Measurements from ENCODE around the gene NPAS3. TPM values are rescaled to one million over a fixed set of nuclear protein-coding genes. Genes with fewer than 3 reads are reported as not detected.

Gene NPAS3
- total and polyA plus RNA-seq, 2 donors (not counting 1 experiment from before 2014, with no cell fraction given) = 0.10 to 0.50 TPM

DNA sequence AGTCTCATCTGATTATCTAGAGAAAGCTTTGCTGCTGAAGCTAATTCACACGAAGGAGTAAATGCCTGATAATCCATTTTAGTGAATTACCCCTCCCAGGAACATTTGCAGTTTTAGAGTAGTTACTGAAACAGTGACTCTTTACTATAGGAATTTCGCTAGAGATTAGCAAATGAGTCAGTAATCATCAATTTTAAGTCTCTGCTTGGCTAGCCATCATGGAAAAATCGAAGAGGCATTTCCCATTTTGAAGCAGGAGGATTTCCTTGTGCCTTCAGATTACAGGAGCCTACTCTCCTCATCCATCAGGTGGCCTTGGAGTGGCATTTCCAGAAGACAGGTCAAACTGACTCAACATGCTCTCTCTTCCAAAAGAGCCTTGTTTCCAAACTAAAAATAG, 857.7 kb downstream of the NPAS3 start:
- Histone ChIP-seq H3K4me2 (ENCODE audit: extremely low read depth, insufficient read depth, low read length) (no peak overlapping the region), H2AFZ (ENCODE audit: low read length) (no peak overlapping the region), H3K9ac (ENCODE audit: insufficient read depth, low read length) (no peak overlapping the region), H3K4me3 (replicated peaks in 1 of 4; ENCODE audit: control extremely low read depth in 1 of 4, insufficient read depth in 1 of 4, low read depth in 3 of 4, low read length in 4 of 4) (no peak overlapping the region), H3K79me2 (ENCODE audit: control insufficient read depth, insufficient read depth, low read length) (no peaks in the 10 kb centered on the region), H3K4me1 (ENCODE audit: control insufficient read depth, extremely low read depth, insufficient read depth, low read length) (no peaks in the 10 kb centered on the region), H3K27me3 (ENCODE audit: control insufficient read depth, insufficient read depth, low read length) (peaks cover 19% of the 10 kb centered on the region), H3K36me3 (ENCODE audit: control insufficient read depth, insufficient read depth, low read length) (no peaks in the 10 kb centered on the region), H3K27ac (ENCODE audit: insufficient read depth, low read length) (no peak overlapping the region), H3K9me3 (ENCODE audit: control insufficient read depth, insufficient read depth, low read depth, low read length) (no peaks in the 10 kb centered on the region), H4K20me1 (ENCODE audit: control insufficient read depth, extremely low read depth, insufficient read depth, low read length) (no peaks in the 10 kb centered on the region)
- peak; percentile 11 to 97 for DNase-seq (ENCODE audit: low read depth in 2 of 2)
- TF ChIP-seq EZH2 (IDR thresholded peaks at IDR 0.05; ENCODE audit: low read length, missing control alignments) = no peak
- TF ChIP-seq, protein P1, sequence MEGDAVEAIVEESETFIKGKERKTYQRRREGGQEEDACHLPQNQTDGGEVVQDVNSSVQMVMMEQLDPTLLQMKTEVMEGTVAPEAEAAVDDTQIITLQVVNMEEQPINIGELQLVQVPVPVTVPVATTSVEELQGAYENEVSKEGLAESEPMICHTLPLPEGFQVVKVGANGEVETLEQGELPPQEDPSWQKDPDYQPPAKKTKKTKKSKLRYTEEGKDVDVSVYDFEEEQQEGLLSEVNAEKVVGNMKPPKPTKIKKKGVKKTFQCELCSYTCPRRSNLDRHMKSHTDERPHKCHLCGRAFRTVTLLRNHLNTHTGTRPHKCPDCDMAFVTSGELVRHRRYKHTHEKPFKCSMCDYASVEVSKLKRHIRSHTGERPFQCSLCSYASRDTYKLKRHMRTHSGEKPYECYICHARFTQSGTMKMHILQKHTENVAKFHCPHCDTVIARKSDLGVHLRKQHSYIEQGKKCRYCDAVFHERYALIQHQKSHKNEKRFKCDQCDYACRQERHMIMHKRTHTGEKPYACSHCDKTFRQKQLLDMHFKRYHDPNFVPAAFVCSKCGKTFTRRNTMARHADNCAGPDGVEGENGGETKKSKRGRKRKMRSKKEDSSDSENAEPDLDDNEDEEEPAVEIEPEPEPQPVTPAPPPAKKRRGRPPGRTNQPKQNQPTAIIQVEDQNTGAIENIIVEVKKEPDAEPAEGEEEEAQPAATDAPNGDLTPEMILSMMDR (conservative IDR thresholded peaks at IDR 0.05 in 1 of 2, IDR thresholded peaks at IDR 0.05 in 1 of 2; ENCODE audit: low read depth in 1 of 2, low read length in 2 of 2) = no peak

DNA sequence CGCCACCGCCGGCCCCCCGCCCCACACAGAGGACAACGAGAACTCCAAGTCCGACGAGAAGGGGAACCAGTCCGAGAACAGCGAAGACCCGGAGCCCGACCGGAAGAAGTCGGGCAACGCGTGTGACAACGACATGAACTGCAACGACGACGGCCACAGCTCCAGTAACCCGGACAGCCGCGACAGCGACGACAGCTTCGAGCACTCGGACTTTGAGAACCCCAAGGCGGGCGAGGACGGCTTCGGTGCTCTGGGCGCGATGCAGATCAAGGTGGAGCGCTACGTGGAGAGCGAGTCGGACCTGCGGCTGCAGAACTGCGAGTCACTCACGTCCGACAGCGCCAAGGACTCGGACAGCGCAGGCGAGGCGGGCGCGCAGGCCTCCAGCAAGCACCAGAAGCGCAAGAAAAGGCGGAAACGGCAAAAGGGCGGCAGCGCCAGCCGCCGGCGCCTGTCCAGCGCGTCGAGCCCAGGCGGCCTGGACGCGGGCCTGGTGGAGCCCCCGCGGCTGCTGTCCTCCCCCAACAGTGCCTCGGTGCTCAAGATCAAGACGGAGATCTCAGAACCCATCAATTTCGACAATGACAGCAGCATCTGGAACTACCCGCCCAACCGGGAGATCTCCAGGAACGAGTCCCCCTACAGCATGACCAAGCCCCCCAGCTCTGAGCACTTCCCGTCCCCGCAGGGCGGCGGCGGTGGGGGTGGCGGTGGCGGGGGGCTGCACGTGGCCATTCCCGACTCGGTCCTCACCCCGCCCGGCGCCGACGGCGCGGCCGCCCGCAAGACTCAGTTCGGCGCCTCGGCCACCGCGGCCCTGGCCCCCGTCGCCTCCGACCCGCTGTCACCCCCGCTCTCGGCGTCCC, 861.3 kb downstream of the NPAS3 start:
- H3K36me3 ChIP-seq (ENCODE audit: control insufficient read depth, insufficient read depth, low read length) = no peaks in the 10 kb centered on the region
- H3K4me2 ChIP-seq (ENCODE audit: extremely low read depth, insufficient read depth, low read length) = no peak overlapping the region
- no peak overlapping the region for H3K27ac ChIP-seq (ENCODE audit: insufficient read depth, low read length)
- no peak overlapping the region for H2AFZ ChIP-seq (ENCODE audit: low read length)
- DNase-seq (ENCODE audit: low read depth in 2 of 2) = no peak
- H3K27me3 ChIP-seq (ENCODE audit: control insufficient read depth, insufficient read depth, low read length) = peaks cover 13% of the 10 kb centered on the region
- peak; percentile 60 for TF ChIP-seq EZH2 (IDR thresholded peaks at IDR 0.05; ENCODE audit: low read length, missing control alignments)
- TF ChIP-seq, protein P1 (conservative IDR thresholded peaks at IDR 0.05 in 1 of 2, IDR thresholded peaks at IDR 0.05 in 1 of 2; ENCODE audit: low read depth in 1 of 2, low read length in 2 of 2) = no peak
- H4K20me1 ChIP-seq (ENCODE audit: control insufficient read depth, extremely low read depth, insufficient read depth, low read length) = no peaks in the 10 kb centered on the region
- H3K9ac ChIP-seq (ENCODE audit: insufficient read depth, low read length) = no peak overlapping the region
- no peaks in the 10 kb centered on the region for H3K4me1 ChIP-seq (ENCODE audit: control insufficient read depth, extremely low read depth, insufficient read depth, low read length)
- no peaks in the 10 kb centered on the region for H3K79me2 ChIP-seq (ENCODE audit: control insufficient read depth, insufficient read depth, low read length)
- H3K9me3 ChIP-seq (ENCODE audit: control insufficient read depth, insufficient read depth, low read depth, low read length) = no peaks in the 10 kb centered on the region
- H3K4me3 ChIP-seq (replicated peaks in 1 of 4; ENCODE audit: control extremely low read depth in 1 of 4, insufficient read depth in 1 of 4, low read depth in 3 of 4, low read length in 4 of 4) = no peak overlapping the region

DNA sequence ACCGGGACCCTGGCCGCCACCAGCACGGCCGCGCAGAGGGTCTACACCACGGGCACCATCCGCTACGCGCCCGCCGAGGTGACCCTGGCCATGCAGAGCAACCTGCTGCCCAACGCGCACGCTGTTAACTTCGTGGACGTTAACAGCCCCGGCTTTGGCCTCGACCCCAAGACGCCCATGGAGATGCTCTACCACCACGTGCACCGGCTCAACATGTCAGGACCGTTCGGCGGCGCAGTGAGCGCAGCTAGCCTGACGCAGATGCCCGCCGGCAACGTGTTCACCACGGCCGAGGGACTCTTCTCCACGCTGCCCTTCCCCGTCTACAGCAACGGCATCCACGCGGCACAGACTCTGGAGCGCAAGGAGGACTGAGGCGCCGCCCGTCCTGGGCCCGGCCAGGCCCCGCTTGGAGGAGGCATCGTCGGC, 862.1 kb downstream of the NPAS3 start:
- H2AFZ ChIP-seq (ENCODE audit: low read length) = no peak overlapping the region
- no peak overlapping the region for H3K4me3 ChIP-seq (replicated peaks in 1 of 4; ENCODE audit: control extremely low read depth in 1 of 4, insufficient read depth in 1 of 4, low read depth in 3 of 4, low read length in 4 of 4)
- H3K27me3 ChIP-seq (ENCODE audit: control insufficient read depth, insufficient read depth, low read length) = peaks cover 13% of the 10 kb centered on the region
- TF ChIP-seq, protein P1 (conservative IDR thresholded peaks at IDR 0.05 in 1 of 2, IDR thresholded peaks at IDR 0.05 in 1 of 2; ENCODE audit: low read depth in 1 of 2, low read length in 2 of 2) = no peak
- peak; percentile 61 for TF ChIP-seq EZH2 (IDR thresholded peaks at IDR 0.05; ENCODE audit: low read length, missing control alignments)
- no peaks in the 10 kb centered on the region for H3K36me3 ChIP-seq (ENCODE audit: control insufficient read depth, insufficient read depth, low read length)
- no peak overlapping the region for H3K4me2 ChIP-seq (ENCODE audit: extremely low read depth, insufficient read depth, low read length)
- no peaks in the 10 kb centered on the region for H3K79me2 ChIP-seq (ENCODE audit: control insufficient read depth, insufficient read depth, low read length)
- H3K4me1 ChIP-seq (ENCODE audit: control insufficient read depth, extremely low read depth, insufficient read depth, low read length) = no peaks in the 10 kb centered on the region
- H3K9ac ChIP-seq (ENCODE audit: insufficient read depth, low read length) = no peak overlapping the region
- no peak for DNase-seq (ENCODE audit: low read depth in 2 of 2)
- H3K27ac ChIP-seq (ENCODE audit: insufficient read depth, low read length) = no peak overlapping the region
- no peaks in the 10 kb centered on the region for H3K9me3 ChIP-seq (ENCODE audit: control insufficient read depth, insufficient read depth, low read depth, low read length)
- no peaks in the 10 kb centered on the region for H4K20me1 ChIP-seq (ENCODE audit: control insufficient read depth, extremely low read depth, insufficient read depth, low read length)
